Measurements from ENCODE around the gene RP9.

The RP9 gene

DNA sequence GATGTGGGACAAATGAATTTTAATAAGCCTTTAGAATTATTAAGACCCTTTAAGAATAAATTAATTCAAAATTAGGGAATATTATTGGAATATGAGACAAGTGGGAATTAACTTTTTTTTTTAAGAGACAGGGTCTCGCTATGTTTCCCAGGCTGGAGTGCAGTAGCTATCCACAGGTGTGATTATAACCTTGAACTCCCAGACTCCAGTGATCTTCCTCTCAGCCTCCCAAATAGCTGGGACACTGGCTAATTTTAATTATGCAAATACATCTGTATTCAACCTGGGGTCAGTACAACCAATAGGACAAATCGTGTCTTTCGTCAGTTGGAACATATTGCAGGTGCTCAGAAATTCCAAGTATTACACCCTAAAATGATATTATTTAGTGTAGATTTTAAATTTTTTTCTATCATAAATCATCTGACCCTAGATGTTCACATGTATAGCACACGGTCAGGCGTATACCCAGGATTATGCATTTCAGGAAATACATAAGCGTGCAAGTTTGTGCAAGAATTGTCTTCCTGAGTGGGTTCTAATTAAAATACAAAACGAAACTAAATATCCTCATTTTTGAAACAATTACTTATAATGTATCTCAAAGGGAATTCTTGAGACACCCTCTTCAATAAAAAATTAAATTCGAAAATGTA lies 47.8 kb downstream of the RP9 start:
- Mint-ChIP-seq H3K9me3 (peaks cover 12 to 18% of the 10 kb centered on the region in 2 donors), H3K4me3 (peak overlapping the region; percentile 97 to 99), H3K4me1 (peaks cover 32% of the 10 kb centered on the region), H3K27me3 (peaks cover 5% of the 10 kb centered on the region), H3K27ac (peak overlapping the region; percentile 83 to 90)
- no peak for DNase-seq
- ATAC-seq: no peak

- no peaks in the 10 kb centered on the region for H3K27me3 Mint-ChIP-seq
- ATAC-seq (no peak), DNase-seq (no peak)
- H3K4me1 Mint-ChIP-seq: peaks cover 45% of the 10 kb centered on the region
- H3K4me3 Mint-ChIP-seq: no peak overlapping the region
- H3K27ac Mint-ChIP-seq: no peak overlapping the region
- peaks cover 0 to 3% of the 10 kb centered on the region in 2 donors for H3K9me3 Mint-ChIP-seq
These were observed 49.6 kb downstream of the RP9 start for GRCh38 chr7:33059635-33060034.

DNA sequence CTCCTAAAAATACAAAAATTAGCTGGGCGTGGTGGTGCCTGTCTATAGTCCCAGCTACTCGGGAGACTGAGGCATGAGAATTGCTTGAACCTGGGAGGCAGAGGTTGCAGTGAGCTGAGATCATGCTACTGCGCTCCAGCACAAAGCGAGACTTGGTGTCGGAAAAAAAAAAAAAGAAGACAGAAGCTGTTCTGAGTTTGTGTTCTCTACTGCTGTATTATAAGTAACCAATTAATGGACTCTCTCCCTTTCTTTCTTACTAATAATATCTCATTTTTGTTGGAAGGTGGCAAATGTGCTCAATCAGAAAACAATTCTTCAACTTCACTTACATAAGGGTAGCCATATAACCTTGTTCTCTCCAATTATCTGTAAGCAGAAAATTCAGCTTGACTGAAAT lies 54.0 kb downstream of the RP9 start:
- Mint-ChIP-seq H3K27me3 (no peaks in the 10 kb centered on the region), H3K4me1 (peaks cover 55% of the 10 kb centered on the region), H3K9me3 (no peaks in the 10 kb centered on the region), H3K4me3 (no peak overlapping the region), H3K27ac (peak overlapping the region; percentile 34 to 60)
- ATAC-seq (no peak), DNase-seq (no peak)

DNA sequence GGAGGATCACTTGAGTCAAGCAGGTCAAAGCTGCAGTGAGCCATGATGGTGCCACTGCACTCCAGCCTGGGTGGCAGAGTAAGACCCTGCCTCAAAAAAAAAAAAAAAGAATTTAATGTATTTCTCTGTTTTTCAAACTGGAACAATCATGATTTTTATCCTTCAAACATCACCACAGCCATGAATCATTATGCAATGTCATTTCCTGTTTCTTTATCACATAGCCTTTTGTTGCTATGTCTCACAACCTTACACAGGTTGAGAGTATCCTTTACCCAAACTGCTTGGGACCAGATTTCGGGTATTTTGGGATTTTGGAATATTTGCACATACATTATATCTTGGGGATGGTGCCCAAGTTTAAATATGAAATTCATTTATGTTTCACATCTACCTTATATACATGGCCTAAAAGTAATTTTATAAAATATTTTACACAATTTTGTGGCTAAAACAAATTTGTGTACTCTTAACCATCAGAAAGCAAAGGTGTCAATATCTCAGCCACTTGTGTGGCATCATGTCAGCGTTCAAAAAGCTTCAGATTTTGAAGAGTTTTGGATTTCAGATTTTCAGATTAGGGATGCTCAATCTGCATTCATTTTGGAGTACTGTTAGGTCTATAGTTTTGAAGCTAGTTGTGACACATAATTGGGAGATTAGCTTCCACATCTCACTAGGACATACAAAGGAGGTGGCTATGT lies 54.8 kb downstream of the RP9 start:
- ATAC-seq (peak; percentile 83), DNase-seq (no peak)
- no peaks in the 10 kb centered on the region for H3K9me3 Mint-ChIP-seq
- no peak overlapping the region for H3K4me3 Mint-ChIP-seq
- H3K4me1 Mint-ChIP-seq: peaks cover 49% of the 10 kb centered on the region
- peak overlapping the region; percentile 19 to 63 for H3K27ac Mint-ChIP-seq
- H3K27me3 Mint-ChIP-seq: no peaks in the 10 kb centered on the region

DNA sequence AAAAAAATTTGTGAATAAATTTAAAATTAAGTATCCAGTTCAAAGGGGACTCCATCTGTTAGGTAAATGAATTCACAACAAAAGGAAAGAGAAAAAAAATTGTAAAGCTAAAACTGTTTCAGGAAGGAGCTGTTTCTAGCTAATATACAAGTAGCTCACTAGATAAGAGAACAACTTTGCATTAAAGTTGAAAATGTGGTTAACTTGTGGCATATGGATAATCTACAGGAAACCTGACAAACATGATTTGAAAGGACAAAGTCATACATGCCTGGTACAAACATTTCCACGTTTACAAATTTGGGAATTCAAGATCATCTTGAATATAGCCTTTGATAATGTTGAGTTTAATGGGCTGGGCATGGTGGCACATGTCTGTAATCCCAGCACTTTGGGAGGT lies 55.5 kb downstream of the RP9 start:
- Mint-ChIP-seq H3K4me1 (peaks cover 43% of the 10 kb centered on the region), H3K27ac (peak overlapping the region in 1 of 2 donors; percentile 80), H3K27me3 (no peaks in the 10 kb centered on the region), H3K4me3 (no peak overlapping the region), H3K9me3 (no peaks in the 10 kb centered on the region)
- ATAC-seq (no peak), DNase-seq (no peak)

DNA sequence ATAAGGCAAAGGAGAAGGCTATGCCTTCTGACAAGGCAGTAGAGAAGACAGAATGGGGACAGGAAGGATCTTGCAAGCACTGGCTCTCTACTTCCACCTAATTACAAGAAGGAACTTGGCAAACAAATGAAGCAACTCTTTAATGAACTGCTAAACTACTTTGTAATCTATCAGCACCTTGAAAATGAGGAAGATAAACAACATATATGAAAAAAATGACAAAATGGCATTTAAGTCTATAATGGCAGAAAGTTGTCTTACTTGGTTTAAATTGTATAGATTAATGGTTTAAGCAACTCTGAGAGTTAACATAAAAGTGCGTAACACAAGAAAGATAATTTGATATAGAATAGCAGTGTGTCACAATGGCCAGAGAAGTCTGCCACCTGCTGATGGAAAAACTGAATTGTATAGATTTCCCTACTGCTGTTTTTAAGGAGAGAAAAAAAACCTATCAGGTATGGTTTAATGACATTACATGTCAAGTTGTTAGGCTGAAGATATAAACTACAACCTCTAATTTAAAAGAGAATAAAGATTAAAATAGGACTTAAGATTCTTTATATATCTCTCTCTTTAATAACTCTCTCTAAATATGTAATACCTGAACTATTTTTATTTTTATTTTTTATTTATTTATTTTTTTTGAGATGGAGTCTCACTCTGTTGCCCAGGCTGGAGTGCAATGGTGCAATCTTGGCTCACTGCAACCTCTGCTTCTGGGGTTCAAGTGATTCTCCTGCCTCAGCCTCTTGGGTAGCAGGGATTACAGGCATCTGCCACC lies 58.5 kb downstream of the RP9 start:
- H3K27me3 Mint-ChIP-seq: no peaks in the 10 kb centered on the region
- H3K27ac Mint-ChIP-seq: no peak overlapping the region
- no peak overlapping the region for H3K4me3 Mint-ChIP-seq
- no peaks in the 10 kb centered on the region for H3K9me3 Mint-ChIP-seq
- H3K4me1 Mint-ChIP-seq: peaks cover 36% of the 10 kb centered on the region
- DNase-seq: no peak
- ATAC-seq: no peak

DNA sequence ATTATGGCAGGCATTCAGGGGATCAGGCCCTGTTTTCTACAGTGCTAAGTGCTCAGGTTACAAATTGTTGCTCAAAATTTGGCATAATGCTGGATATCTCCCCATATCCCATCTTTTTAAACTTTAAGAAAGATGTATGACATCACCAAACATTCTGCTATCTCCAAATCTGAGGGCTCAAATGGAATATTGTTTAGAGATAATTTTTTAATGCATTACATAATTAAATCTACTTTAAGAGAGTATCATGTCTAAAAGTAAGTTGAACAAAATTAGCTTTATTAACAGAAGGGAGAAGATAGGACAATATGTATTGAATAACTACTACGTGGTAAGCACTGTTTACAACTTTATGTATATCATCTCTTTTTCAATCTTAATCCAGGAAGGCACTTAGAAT lies 60.5 kb downstream of the RP9 start:
- no peak overlapping the region for H3K4me3 Mint-ChIP-seq
- DNase-seq (no peak), ATAC-seq (no peak)
- H3K27ac Mint-ChIP-seq: no peak overlapping the region
- H3K27me3 Mint-ChIP-seq: no peaks in the 10 kb centered on the region
- H3K9me3 Mint-ChIP-seq: no peaks in the 10 kb centered on the region
- H3K4me1 Mint-ChIP-seq: peaks cover 38% of the 10 kb centered on the region

GRCh38 chr7:33048257-33048656 lies 60.9 kb downstream of the RP9 start:
- no peaks in the 10 kb centered on the region for H3K9me3 Mint-ChIP-seq
- peaks cover 42% of the 10 kb centered on the region for H3K4me1 Mint-ChIP-seq
- no peak overlapping the region for H3K27ac Mint-ChIP-seq
- DNase-seq (no peak), ATAC-seq (no peak)
- no peaks in the 10 kb centered on the region for H3K27me3 Mint-ChIP-seq
- H3K4me3 Mint-ChIP-seq: no peak overlapping the region

DNA sequence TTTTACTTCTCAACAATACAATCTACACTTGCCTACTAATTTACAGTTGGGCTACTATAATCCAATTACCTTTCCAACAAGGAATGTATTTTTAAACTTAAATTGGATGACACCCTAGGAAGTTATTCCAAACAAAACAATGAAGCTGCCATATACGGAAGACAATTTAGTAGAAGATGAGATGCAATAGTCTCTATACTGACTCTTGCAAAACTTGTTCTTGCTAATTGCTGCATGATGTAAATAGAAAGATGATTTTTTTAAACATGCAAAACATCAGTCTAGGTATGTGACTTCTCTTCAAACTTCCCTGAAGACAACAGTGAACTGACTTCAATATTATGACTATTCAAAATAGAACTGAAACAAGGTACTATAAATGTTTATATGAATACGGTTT lies 64.2 kb downstream of the RP9 start:
- H3K9me3 Mint-ChIP-seq: no peaks in the 10 kb centered on the region
- H3K4me1 Mint-ChIP-seq: peaks cover 36% of the 10 kb centered on the region

More for the DNA sequence above, 64.2 kb downstream of the RP9 start:
- no peak for DNase-seq
- ATAC-seq: no peak
- H3K4me3 Mint-ChIP-seq: no peak overlapping the region
- no peak overlapping the region for H3K27ac Mint-ChIP-seq
- H3K27me3 Mint-ChIP-seq: no peaks in the 10 kb centered on the region

Data from stimulated activated naive CD8-positive, alpha-beta T cell treated with anti-CD3 and anti-CD28 coated beads, Interleukin-15, amount 100 ng/mL, for 72 hours (primary cell).